NT2/D1 (cell line): ENCODE measurements around the gene B3GNT3.

ENCODE experiments used
- SUZ12 ChIP-seq: IDR thresholded peaks from 2 replicates; pipeline ENCODE4 v1.6.1; 2011; ENCODE audit not compliant: insufficient read length, insufficient read depth; ENCODE audit errors: extremely low read depth
- YY1 ChIP-seq: IDR thresholded peaks from 2 replicates; pipeline ENCODE4 v1.6.1; 2011; ENCODE audit not compliant: insufficient read length, insufficient read depth
- ZNF274 ChIP-seq: IDR thresholded peaks from 2 replicates; pipeline ENCODE4 v1.6.1; 2011; ENCODE audit warnings: mild to moderate bottlenecking, low read depth, low read length

GRCh38 chr19:17795495-17795856 lies 538 bp downstream of the B3GNT3 start:
- no peak for TF ChIP-seq YY1
- no peak for TF ChIP-seq ZNF274
- TF ChIP-seq SUZ12 = no peak
